Activated B cell treated with CpG ODN at 0.5 μM for 24 hours (primary cell): ENCODE data around the gene ANTXR2. TPM values are rescaled to one million over a fixed set of nuclear protein-coding genes. Genes with fewer than 3 reads are reported as not detected.

ENCODE experiments used
- ATAC-seq: fragments of 200-7000 bp; cut with Tn5 transposase; one replicate; pipeline ENCODE4 v1.10.0; 2021; ENCODE audit warnings: low read depth, mild to moderate bottlenecking, moderate library complexity
- CTCF ChIA-PET: fragments of 350-600 bp; sonication (Branson Sonifier 250); formaldehyde crosslinking; loops from one replicate; lab custom pipeline; 2021; ENCODE audit warnings: antibody characterized with exemption; lab: Charles Lee
- POLR2A ChIA-PET: fragments of 350-600 bp; sonication (Branson Sonifier 250); formaldehyde crosslinking; loops from one replicate; lab custom pipeline; 2021; ENCODE audit warnings: antibody characterized with exemption; lab: Charles Lee
- DNase-seq: peaks from one replicate; pipeline ENCODE4 v3.0.0; 2022
- H3K27ac Mint-ChIP-seq: one replicate; pipeline ENCODE4 v1.8.0; 2020; ENCODE audit warnings: mixed read lengths
- H3K27me3 Mint-ChIP-seq: one replicate; pipeline ENCODE4 v1.8.0; 2021; ENCODE audit warnings: mixed read lengths
- H3K36me3 Mint-ChIP-seq: one replicate; pipeline ENCODE4 v1.8.0; 2021; ENCODE audit warnings: low read depth, mixed read lengths
- H3K4me1 Mint-ChIP-seq: one replicate; pipeline ENCODE4 v1.8.0; 2021; ENCODE audit warnings: mixed read lengths
- H3K4me3 Mint-ChIP-seq: one replicate; pipeline ENCODE4 v1.8.0; 2020; ENCODE audit warnings: mild to moderate bottlenecking, mixed read lengths
- H3K9me3 Mint-ChIP-seq: one replicate; pipeline ENCODE4 v1.8.0; 2020; ENCODE audit warnings: mixed read lengths
- CTCF ChIP-seq: fragments of 200-600 bp; IDR thresholded peaks from one replicate; pipeline ENCODE4 v1.8.0; 2022; ENCODE audit warnings: antibody characterized with exemption, mild to moderate bottlenecking
- intact Hi-C: fragments of 100-400 bp; cut with micrococcal nuclease; formaldehyde crosslinking; loops from one replicate; pipeline ENCODE4 v1.15.1; 2024
- total RNA-seq: library from RNA; stranded (reverse); gene quantifications from 2 replicates; pipeline ENCODE4 v1.2.3, GENCODE V29; 2022

ANTXR2 gene
- total RNA-seq, 1 donor from 2014 or later, result 19.6 TPM

- ChIA-PET POLR2A (no interaction called here), CTCF (no interaction called here)
- Mint-ChIP-seq H3K36me3 (peaks cover 36% of the 10 kb centered on the region), H3K4me1 (no peaks in the 10 kb centered on the region), H3K27me3 (no peaks in the 10 kb centered on the region), H3K4me3 (no peak overlapping the region), H3K9me3 (no peaks in the 10 kb centered on the region), H3K27ac (no peak overlapping the region)
- ATAC-seq, result no peak
- intact Hi-C loops, result loop anchor here (2.0 kb wide), 1 partner anchor 14 kb away; no protein-coding TSS in a partner anchor
- TF ChIP-seq CTCF, result no peak
- DNase-seq, result no peak
Measured at GRCh38 chr4:80024335-80024734, 48.7 kb downstream of the ANTXR2 start.

GRCh38 chr4:80022282-80022681 is 50.7 kb downstream of the ANTXR2 start:
- POLR2A ChIA-PET, result no interaction called here
- no peak for TF ChIP-seq CTCF
- Mint-ChIP-seq H3K36me3 (peaks cover 43% of the 10 kb centered on the region), H3K4me3 (no peak overlapping the region), H3K9me3 (no peaks in the 10 kb centered on the region), H3K4me1 (peaks cover 3% of the 10 kb centered on the region), H3K27ac (no peak overlapping the region), H3K27me3 (no peaks in the 10 kb centered on the region)
- CTCF ChIA-PET, result interaction anchor here (0.5 kb wide), 1 partner anchor 181 kb away, joined by 3 read pairs; no protein-coding TSS in a partner anchor
- intact Hi-C loops, result loop anchor here (2.0 kb wide), 1 partner anchor 13 kb away; no protein-coding TSS in a partner anchor
- no peak for DNase-seq
- no peak for ATAC-seq

GRCh38 chr4:80017125-80017854 is 55.7 kb downstream of the ANTXR2 start:
- Mint-ChIP-seq H3K27me3 (no peaks in the 10 kb centered on the region), H3K4me3 (no peak overlapping the region), H3K4me1 (peaks cover 3% of the 10 kb centered on the region), H3K36me3 (peaks cover 27% of the 10 kb centered on the region), H3K27ac (no peak overlapping the region), H3K9me3 (no peaks in the 10 kb centered on the region)
- CTCF ChIA-PET, result no interaction called here
- POLR2A ChIA-PET, result no interaction called here
- TF ChIP-seq CTCF, result no peak
- ATAC-seq (no peak), DNase-seq (no peak)
- intact Hi-C loops, result no loop called here

- H3K27me3 Mint-ChIP-seq, result no peaks in the 10 kb centered on the region
- no peak overlapping the region for H3K27ac Mint-ChIP-seq
- TF ChIP-seq CTCF, result no peak
- POLR2A ChIA-PET, result no interaction called here
- H3K9me3 Mint-ChIP-seq, result no peaks in the 10 kb centered on the region
- no peak overlapping the region for H3K4me3 Mint-ChIP-seq
- CTCF ChIA-PET, result no interaction called here
- DNase-seq (no peak), ATAC-seq (no peak)
- peaks cover 28% of the 10 kb centered on the region for H3K36me3 Mint-ChIP-seq
- intact Hi-C loops, result no loop called here
- peaks cover 3% of the 10 kb centered on the region for H3K4me1 Mint-ChIP-seq
Measured at GRCh38 chr4:80016506-80016905, 56.5 kb downstream of the ANTXR2 start.

GRCh38 chr4:80015407-80016189 is 57.4 kb downstream of the ANTXR2 start:
- no peak overlapping the region for H3K4me3 Mint-ChIP-seq
- H3K36me3 Mint-ChIP-seq, result peaks cover 24% of the 10 kb centered on the region
- ChIA-PET CTCF (no interaction called here), POLR2A (no interaction called here)
- intact Hi-C loops, result loop anchor here (2.0 kb wide), 1 partner anchor 13 kb away; no protein-coding TSS in a partner anchor
- DNase-seq, result no peak
- TF ChIP-seq CTCF, result no peak
- ATAC-seq, result no peak
- H3K27me3 Mint-ChIP-seq, result no peaks in the 10 kb centered on the region
- H3K4me1 Mint-ChIP-seq, result peaks cover 3% of the 10 kb centered on the region
- H3K9me3 Mint-ChIP-seq, result no peaks in the 10 kb centered on the region
- H3K27ac Mint-ChIP-seq, result no peak overlapping the region
